H7 (cell line): ENCODE results near the gene MCC. TPM values are rescaled to one million over a fixed set of nuclear protein-coding genes. Genes with fewer than 3 reads are reported as not detected.

ENCODE experiments used
- DNase-seq: peaks from one replicate; pipeline ENCODE4 v3.0.0; 2012
- H3K27me3 ChIP-seq: 2 replicates; pipeline ENCODE4 v1.6.0; 2011; ENCODE audit warnings: mild to moderate bottlenecking, low read length; ENCODE audit not compliant: control insufficient read depth, insufficient read depth
- H3K36me3 ChIP-seq: replicated peaks from 2 replicates; pipeline ENCODE4 v1.5.1; 2011; ENCODE audit warnings: low read length; ENCODE audit not compliant: control insufficient read depth, insufficient read depth
- H3K4me3 ChIP-seq: 2 replicates; pipeline ENCODE4 v1.5.1; 2011; ENCODE audit warnings: low read depth, mild to moderate bottlenecking, control low read depth, low read length, moderate library complexity; ENCODE audit not compliant: insufficient read depth
- total RNA-seq: library from RNA; depleted of rRNA; stranded (reverse); fragments of >200 nt; shearing (Covaris generic); gene quantifications from 2 replicates; pipeline ENCODE4 v1.2.3, GENCODE V29; 2014

MCC gene
- total RNA-seq, 1 experiment from 2014 or later: 23.0 TPM

DNA sequence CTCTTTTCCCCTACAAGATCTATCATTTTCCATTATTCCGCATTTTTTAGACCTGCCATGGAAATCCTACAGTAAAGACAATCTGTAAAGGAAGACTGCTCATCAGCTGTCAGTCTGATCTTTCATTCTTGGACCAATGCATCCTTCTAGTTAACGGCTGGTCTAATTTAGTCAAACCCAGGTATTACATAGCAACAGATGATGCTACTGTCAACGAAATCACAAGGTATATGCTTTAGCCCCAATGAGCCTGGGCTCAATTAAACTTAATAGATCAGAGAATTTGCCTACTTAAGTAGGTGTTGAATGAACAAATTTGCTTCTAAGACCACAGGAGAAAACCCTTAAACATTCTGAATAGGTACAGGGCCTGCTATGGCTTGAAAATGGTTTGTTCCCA, 260.5 kb downstream of the MCC start:
- Histone ChIP-seq H3K4me3 (no peak overlapping the region), H3K36me3 (no peaks in the 10 kb centered on the region), H3K27me3 (no peaks in the 10 kb centered on the region)
- DNase-seq: no peak

DNA sequence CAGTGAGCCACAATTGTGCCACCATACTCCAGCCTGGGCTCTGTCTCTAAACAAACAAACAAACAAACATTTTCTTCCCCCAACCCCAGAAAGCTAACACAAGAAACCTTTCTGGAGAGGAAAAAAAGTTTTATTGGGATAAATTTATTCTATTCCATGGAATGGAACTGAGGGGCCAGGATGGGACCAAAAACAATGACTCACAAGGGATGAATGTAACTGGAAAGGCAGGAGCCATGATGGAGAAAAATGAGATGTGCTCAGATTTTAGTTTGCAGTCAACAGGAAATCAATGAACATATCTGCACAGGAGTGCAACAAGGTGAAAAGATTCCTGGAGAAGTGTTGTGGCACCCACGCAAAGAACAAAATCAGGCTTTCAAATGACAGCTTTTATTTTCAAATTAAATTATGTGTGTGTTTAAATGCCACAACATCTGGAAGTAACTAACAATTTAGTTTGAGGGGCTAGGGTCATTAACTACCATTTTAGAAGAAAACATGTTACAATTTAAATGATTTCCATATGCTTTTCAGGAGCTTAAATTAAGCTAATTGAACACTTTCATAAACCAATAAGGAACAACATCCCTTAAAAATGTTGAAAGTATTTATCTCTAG, 262.0 kb downstream of the MCC start:
- DNase-seq: no peak
- Histone ChIP-seq H3K36me3 (no peaks in the 10 kb centered on the region), H3K27me3 (no peaks in the 10 kb centered on the region), H3K4me3 (no peak overlapping the region)

DNA sequence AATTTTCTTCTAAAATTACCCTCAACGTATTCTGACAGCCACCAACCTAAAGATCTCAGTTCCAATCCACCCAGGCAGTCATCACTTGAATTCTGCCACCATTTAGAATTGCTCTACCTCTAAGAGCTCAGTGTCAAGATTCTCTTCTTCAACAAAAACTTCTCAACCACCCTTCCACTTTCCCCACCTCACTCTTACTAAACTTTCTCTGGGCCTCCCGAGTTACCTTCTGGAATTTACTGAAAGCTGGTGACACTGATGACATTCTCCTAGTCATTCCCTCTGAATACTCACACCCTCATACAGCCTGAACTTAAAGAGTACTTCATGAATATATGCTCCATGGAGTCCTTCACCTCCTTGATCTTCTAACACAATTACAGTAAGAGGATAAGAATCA, 263.0 kb downstream of the MCC start:
- Histone ChIP-seq H3K36me3 (no peaks in the 10 kb centered on the region), H3K4me3 (no peak overlapping the region), H3K27me3 (no peaks in the 10 kb centered on the region)
- no peak for DNase-seq

DNA sequence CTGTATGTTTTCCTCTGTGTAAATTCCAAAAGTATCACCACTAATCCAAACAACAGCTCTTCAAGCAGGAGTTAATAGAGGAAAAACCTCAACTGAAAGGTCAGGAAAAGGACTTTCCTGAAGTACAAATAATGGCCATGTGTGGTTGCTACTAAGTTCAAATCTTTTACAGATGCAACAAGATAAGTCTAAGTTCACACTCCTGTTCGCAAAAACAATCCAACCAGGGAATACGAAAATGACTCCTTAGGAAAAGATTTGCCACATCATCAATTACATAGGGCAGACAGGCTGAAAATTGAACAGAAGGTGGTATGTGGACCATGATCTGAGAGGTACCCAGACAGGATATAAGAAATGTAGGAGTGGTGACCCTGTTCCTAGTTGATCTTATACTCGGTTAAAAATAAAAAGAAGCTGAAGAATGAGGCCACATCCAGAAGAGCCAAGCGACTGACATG, 263.6 kb downstream of the MCC start:
- Histone ChIP-seq H3K36me3 (no peaks in the 10 kb centered on the region), H3K27me3 (no peaks in the 10 kb centered on the region), H3K4me3 (no peak overlapping the region)
- DNase-seq: no peak

DNA sequence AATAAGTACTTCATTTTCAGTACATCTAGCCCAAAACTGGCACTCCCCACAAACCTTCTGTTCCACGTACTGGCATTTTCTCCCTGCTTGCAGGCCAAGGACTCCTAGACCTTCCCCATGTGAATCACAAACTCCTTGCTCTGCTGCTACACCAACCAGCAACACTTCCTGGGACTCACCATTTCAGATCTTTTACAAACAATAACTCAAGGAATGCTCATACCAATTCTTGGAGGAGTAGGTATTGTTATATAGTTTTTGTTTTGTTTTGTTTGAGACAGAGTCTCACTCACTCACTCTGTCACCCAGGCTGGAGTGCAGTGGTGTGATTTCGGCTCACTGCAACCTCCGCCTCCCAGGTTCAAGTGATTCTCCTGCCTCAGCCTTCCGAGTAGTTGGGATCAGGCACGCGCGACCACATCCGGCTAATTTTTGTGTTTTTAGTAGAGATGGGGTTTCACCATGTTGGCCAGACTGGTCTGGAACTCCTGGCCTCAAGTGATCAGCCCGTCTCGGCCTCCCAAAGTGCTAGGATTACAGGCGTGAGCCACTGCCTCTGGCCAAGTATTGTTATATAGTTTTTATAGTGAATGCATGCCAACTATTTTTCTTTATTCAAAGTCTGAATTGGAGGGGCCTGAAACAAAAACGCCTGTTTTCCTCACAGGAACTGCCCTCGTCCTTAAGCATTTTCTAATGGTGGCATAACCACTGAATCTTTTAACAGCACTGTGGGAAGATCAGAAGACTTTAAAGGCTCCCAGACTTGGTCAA, 264.2 kb downstream of the MCC start:
- Histone ChIP-seq H3K4me3 (no peak overlapping the region), H3K36me3 (no peaks in the 10 kb centered on the region), H3K27me3 (no peaks in the 10 kb centered on the region)
- no peak for DNase-seq

DNA sequence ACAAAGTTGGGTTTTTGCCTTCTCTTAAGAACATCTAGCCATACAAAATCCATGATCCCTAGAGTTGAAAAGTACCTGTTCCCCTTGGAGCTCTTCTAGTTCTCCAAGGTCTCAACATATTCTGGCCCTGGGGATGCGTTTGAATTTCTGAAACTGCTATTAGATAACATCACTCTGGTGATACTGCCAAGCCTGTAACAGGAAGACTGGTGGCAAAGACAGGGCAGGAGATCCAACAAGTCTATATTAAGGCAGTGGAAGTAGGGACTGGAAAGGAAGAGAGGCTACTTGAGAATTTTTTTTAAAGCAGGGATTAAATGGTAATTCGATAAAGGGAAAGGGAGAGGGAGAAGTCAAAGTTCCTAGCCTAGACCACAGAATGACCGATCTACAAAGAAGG, 264.9 kb downstream of the MCC start:
- H3K27me3 ChIP-seq: no peaks in the 10 kb centered on the region
- no peak overlapping the region for H3K4me3 ChIP-seq
- no peak for DNase-seq
- H3K36me3 ChIP-seq: no peaks in the 10 kb centered on the region

DNA sequence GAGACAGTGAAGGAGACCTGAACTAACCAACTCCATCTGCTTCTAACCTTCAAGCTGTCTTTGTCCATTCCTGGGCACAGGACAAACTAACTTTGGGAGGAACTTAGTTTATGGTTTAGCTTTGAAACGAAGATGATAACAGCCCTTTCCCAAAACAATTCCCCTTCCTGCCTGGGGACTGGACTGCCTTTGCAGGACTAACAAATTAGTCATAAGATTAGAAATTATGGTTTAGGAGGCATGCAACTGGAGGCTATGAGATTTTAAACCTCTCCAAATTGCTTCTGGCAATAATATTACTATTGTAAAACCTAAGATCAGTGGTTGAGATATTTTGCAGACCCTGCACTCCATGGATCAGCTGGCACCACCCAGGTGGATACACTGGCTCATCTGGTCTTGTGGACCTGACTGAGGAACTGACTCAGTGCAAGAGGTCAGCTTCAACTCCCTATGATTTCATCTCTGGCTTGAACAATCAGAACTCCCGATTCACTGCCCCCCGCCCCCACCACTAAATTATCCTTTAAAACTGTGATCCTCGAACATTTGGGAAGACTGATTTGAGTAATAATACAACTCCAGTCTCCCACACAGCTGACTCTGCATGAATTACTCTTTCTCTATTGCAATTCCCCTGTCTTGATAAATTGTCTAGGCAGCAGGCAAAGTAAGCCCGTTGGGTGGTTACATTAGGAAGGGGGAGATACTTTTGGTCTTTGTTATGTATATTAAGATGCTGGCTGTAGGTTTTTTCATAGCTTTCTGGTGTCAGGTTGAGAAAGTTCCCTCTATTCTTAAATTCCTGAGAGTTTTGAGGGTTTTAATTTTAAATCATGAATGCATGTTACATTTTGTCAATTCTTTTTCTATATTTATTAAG, 266.7 kb downstream of the MCC start:
- DNase-seq: peak; percentile 65
- no peaks in the 10 kb centered on the region for H3K36me3 ChIP-seq
- no peak overlapping the region for H3K4me3 ChIP-seq
- no peaks in the 10 kb centered on the region for H3K27me3 ChIP-seq

DNA sequence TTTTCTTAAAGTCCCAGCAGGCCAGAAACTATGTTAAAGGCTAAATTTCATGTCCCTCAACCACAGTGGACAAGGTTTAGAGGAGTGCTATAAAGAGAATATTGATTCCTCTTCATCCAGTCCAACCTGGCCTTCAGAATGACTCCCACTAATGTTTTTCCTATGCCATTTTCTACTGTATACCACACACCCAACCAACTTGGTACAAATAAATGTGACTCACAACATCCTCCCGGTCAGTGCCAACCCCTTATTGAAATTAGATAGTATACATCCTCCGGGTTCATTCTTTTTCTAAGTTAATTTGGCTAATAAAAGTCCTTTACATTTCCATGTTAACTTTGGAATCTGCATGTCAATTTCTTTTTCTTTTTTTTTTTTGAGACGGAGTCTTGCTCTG, 268.6 kb downstream of the MCC start:
- H3K4me3 ChIP-seq: no peak overlapping the region

DNA sequence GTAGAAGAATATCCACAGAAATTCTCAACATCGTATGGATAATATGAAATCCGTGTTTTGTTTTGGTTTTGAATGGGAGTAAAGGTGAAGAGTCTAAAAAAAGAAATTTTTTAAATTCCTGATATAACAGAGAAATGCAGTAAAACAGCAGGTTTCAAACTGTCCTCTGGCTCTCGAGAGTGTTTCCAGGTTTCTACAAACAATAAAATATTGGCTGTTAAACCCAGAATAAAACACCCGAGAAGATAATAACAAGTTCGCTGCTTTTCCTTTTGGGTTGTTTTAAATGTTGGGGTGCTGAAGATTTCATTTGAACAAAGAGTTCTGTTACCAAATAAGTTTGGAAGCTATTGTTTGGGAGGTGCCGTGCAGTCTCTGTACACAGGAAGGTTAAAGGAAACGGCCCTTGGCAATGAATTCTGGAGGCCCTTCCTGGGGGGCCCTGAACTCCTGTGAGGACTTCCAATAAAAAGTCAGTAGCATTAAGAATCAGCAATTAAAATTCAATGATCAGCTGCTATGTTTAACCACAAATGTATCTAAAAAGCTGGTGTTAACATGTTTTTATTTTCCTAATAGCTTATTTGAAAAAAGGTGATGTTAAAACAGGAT, 269.2 kb downstream of the MCC start:
- no peaks in the 10 kb centered on the region for H3K36me3 ChIP-seq
- H3K4me3 ChIP-seq: no peak overlapping the region
- no peaks in the 10 kb centered on the region for H3K27me3 ChIP-seq
- DNase-seq: no peak

More for the DNA sequence above, 268.6 kb downstream of the MCC start:
- Histone ChIP-seq H3K27me3 (no peaks in the 10 kb centered on the region), H3K36me3 (no peaks in the 10 kb centered on the region)
- no peak for DNase-seq

DNA sequence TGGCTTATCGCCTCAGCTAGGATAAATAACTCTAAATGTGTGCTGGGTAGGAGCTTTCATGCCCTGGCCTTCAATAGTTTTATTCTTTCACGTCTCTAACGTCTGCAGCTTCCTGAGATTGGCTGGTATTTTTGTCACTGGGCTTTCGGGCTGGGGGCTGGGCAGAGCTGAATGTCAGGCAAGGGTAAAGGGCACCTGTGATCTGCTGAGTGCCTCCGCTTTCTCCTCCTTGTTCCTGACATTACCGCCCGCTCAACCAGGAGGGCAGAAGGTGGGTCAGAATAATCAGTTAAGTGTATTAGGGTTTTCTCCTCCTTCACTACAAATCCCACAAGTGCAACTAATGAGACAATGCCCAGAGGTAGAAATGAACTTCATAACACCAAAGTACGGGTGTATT, 270.1 kb downstream of the MCC start:
- Histone ChIP-seq H3K4me3 (no peak overlapping the region), H3K27me3 (no peaks in the 10 kb centered on the region), H3K36me3 (no peaks in the 10 kb centered on the region)
- DNase-seq: peak; percentile 44

DNA sequence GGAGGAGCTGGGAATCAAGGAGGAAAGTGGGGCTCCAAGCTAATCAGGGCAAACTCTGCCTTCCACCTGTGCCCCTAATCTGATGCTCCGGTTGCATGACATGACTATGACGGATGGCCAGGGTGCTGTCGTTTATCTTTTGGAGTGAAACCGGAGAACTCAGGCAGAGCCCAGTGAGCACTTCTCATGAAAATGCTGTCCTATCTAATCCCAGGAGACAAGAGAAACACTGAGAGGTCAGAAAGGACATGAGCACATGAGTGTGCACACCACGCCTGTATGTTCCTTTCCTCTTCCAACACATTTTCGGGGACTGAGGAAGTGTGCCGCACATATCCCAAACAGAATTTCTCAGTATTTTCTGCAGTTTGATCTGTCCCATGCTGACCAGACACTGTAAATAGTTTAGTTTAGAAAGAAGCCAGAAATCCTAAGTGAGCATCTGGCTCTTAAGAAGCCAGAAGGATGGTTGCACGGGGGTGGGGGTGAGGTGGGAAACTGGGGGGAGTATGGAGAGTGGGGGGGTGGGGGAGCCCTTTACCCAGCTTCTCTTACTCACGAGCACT, 270.6 kb downstream of the MCC start:
- Histone ChIP-seq H3K4me3 (no peak overlapping the region), H3K27me3 (no peaks in the 10 kb centered on the region), H3K36me3 (no peaks in the 10 kb centered on the region)
- no peak for DNase-seq

DNA sequence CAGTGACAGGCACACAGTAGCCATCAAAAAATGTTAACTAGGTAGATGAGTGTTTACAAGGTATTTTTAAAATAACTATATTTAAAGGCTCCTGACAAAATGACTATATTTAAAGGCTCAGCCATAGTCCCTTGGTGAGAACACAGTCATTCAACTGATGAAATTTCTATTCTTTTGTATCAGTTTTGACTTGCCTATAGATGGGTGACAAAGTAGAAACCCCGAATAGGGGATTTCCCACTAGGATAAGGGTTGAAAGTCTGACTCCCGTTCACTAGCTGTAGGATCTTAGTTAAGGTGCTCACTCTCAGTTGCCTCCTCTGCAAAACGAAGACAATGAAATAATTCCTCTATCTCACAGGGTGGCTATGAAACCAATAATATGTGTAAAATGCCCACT, 271.7 kb downstream of the MCC start:
- Histone ChIP-seq H3K36me3 (no peaks in the 10 kb centered on the region), H3K27me3 (no peaks in the 10 kb centered on the region), H3K4me3 (no peak overlapping the region)
- DNase-seq: no peak

DNA sequence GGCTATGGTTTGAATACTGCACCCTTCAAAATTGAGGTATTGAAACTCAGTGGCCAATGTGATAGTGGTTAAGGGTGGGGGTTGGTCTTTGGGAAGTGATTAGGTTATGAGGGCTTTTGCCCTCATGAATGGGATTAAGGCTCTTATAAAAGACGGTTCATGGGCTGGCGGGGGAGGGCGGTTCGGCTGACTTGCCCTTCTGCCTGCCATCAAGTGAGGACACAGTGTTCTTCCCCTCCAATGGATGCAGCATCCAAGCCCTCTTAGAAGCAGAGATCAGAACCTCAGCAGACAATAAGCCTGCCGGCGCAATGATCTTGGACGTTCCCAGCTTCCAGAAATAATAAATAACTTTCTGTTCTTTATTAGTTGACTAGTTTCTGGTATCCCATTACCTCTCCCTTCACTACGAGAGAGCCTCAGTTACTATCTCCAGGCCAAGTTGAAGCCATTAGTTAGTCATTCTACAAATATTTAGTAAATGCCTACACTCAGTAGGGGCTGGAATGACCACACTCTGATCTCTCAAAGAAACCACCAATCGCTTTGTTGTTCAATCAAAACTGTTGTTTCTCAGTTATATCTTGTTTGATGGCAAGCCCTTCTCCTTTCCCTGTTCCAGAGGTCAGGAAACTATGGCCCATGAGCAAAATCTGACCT, 272.7 kb downstream of the MCC start:
- H3K4me3 ChIP-seq: no peak overlapping the region
- H3K27me3 ChIP-seq: no peaks in the 10 kb centered on the region
- no peaks in the 10 kb centered on the region for H3K36me3 ChIP-seq
- no peak for DNase-seq
